K562 (cell line): ENCODE data around the gene TOR1AIP1. TPM values are rescaled to one million over a fixed set of nuclear protein-coding genes. Genes with fewer than 3 reads are reported as not detected.
A peak's percentile ranks its signal among the peaks of the same experiment; 100 is the strongest.

Experiments
- EP300 ChIP-seq: IDR thresholded peaks from 2 replicates; pipeline ENCODE4 v1.6.1; 2012; ENCODE audit warnings: low read length, improper control_type of control experiment
- GABPA ChIP-seq: fragments of 200-800 bp; sonication (Bioruptor generic); conservative IDR thresholded peaks from 2 replicates; pipeline ENCODE4 v1.6.1; 2016; ENCODE audit warnings: low read depth, missing genetic modification characterization, missing compliant biosample characterization
- HOXB6 ChIP-seq: fragments of 250-450 bp; sonication (Bioruptor Pico); IDR thresholded peaks from 2 replicates; pipeline ENCODE4 v1.5.1; 2022; ENCODE audit warnings: mild to moderate bottlenecking, borderline replicate concordance
- MECOM ChIP-seq: fragments of 250-450 bp; sonication (Bioruptor Pico); IDR thresholded peaks from 2 replicates; pipeline ENCODE4 v1.8.0; 2022; ENCODE audit warnings: inconsistent platforms
- NCOA6 ChIP-seq: fragments of 450-650 bp; IDR thresholded peaks from 2 replicates; pipeline ENCODE4 v1.6.1; 2017; ENCODE audit warnings: mild to moderate bottlenecking
- PRPF4 ChIP-seq: fragments of 200-400 bp; formaldehyde crosslinking; IDR thresholded peaks from one replicate; pipeline ENCODE4 v1.6.1; 2017; ENCODE audit warnings: low read length, low read depth, mild to moderate bottlenecking; ENCODE audit not compliant: insufficient read depth, poor library complexity, severe bottlenecking
- SRSF1 ChIP-seq: fragments of 200-400 bp; formaldehyde crosslinking; IDR thresholded peaks from 2 replicates; pipeline ENCODE4 v1.6.1; 2017; ENCODE audit warnings: mild to moderate bottlenecking, low read depth, low read length, moderate library complexity
- SRSF3 ChIP-seq: fragments of 200-400 bp; formaldehyde crosslinking; IDR thresholded peaks from 2 replicates; pipeline ENCODE4 v1.6.1; 2016; ENCODE audit warnings: mild to moderate bottlenecking, low read length, moderate library complexity; ENCODE audit not compliant: insufficient read depth
- TFE3 ChIP-seq: fragments of 450-650 bp; formaldehyde crosslinking; IDR thresholded peaks from 2 replicates; pipeline ENCODE4 v1.4.0; 2020; ENCODE audit warnings: mild to moderate bottlenecking, mixed read lengths
- U2AF2 ChIP-seq: fragments of 200-400 bp; formaldehyde crosslinking; optimal IDR thresholded peaks from 2 replicates; pipeline ENCODE3; 2017; ENCODE audit warnings: low read depth, mild to moderate bottlenecking, low read length
- VEZF1 ChIP-seq: fragments of 200-800 bp; sonication (Bioruptor generic); IDR thresholded peaks from 2 replicates; pipeline ENCODE4 v1.6.1; 2017; ENCODE audit warnings: missing genetic modification characterization, missing compliant biosample characterization
- XRCC4 ChIP-seq: IDR thresholded peaks from one replicate; pipeline ENCODE4 v1.6.1; 2011; ENCODE audit not compliant: insufficient read depth, insufficient read length; ENCODE audit errors: extremely low read depth
- ZNF134 ChIP-seq: fragments of 250-450 bp; sonication (Bioruptor Pico); conservative IDR thresholded peaks from 2 replicates; pipeline ENCODE4 v1.4.0; 2020
- ZNF184 ChIP-seq: sonication (generic); formaldehyde crosslinking; IDR thresholded peaks from 2 replicates; pipeline ENCODE4 v1.5.0; 2020; ENCODE audit warnings: missing genetic modification reagents
- ZNF431 ChIP-seq: sonication (generic); formaldehyde crosslinking; IDR thresholded peaks from 2 replicates; pipeline ENCODE4 v1.8.0; 2022; ENCODE audit warnings: mild to moderate bottlenecking, missing genetic modification reagents
- ZNF592 ChIP-seq: fragments of 450-650 bp; IDR thresholded peaks from 2 replicates; pipeline ENCODE4 v1.6.1; 2017; ENCODE audit warnings: antibody characterized with exemption, mild to moderate bottlenecking
- ZSCAN32 ChIP-seq: fragments of 450-650 bp; formaldehyde crosslinking; IDR thresholded peaks from 2 replicates; pipeline ENCODE4 v1.4.0; 2020; ENCODE audit warnings: mild to moderate bottlenecking, moderate library complexity
- polyA plus RNA-seq, 8 experiments: library from polyadenylated mRNA; depleted of rRNA in 4 of 8; stranded (reverse) in 5 of 8; unstranded in 3 of 8; fragments of >200 nt; fragmentation: Nextera tagmentation in 2 of 8; fragmentation: Illumina TruSeq in 1 of 8; extraction: Ambion mirVana in 2 of 8; extraction: Trizol in 1 of 8; gene quantifications; 2 replicates each; pipeline versions ENCODE4 v1.2.1 to v1.2.3, GENCODE V29; 2011 to 2014; ENCODE audit warnings: inconsistent platforms in 1 of 8, missing spikeins in 1 of 8
- total RNA-seq, 7 experiments: library from RNA; depleted of rRNA in 6 of 7; stranded (reverse); fragments of >200 nt in 6 of 7; fragmentation: Illumina TruSeq in 2 of 7; extraction: Trizol in 2 of 7; gene quantifications; 2 replicates each; pipeline versions ENCODE4 v1.2.1 to v1.2.3, GENCODE V29; 2011 to 2021; ENCODE audit warnings: low replicate concordance in 1 of 7

TOR1AIP1 gene
- total and polyA plus RNA-seq, 9 of the 15 experiments (the other 6 are each of a cell fraction or from before 2014, with no cell fraction given): 18.1 to 46.9 (median 35.5) TPM

GRCh38 chr1:179954493-179955286 lies 72.6 kb downstream of the TOR1AIP1 start, which contains the start of gene CEP350 (continued):
- TF ChIP-seq ZNF431 (CRISPR knock-in tag) (peak; percentile 28), ZNF592 (no peak), XRCC4 (no peak), ZSCAN32 (CRISPR knock-in tag) (peak; percentile 29; the same call in 1 of the 2 replicates), GABPA (no peak; the same call in 1 of the 2 replicates), VEZF1 (peak; percentile 74; the same call in 1 of the 2 replicates), PRPF4 (no peak), SRSF1 (no peak), MECOM (CRISPR knock-in tag) (no peak), HOXB6 (CRISPR knock-in tag) (no peak), EP300 (no peak; the same call in 1 of the 2 replicates), NCOA6 (no peak), U2AF2 (no peak), ZNF134 (CRISPR knock-in tag) (no peak), ZNF184 (CRISPR knock-in tag) (no peak), TFE3 (CRISPR knock-in tag) (no peak), SRSF3 (no peak)
